Hair follicular keratinocyte (primary cell): Measurements from ENCODE around the gene CDH15. TPM values are rescaled to one million over a fixed set of nuclear protein-coding genes. Genes with fewer than 3 reads are reported as not detected.

Experiments used
- total RNA-seq: library from RNA; depleted of rRNA; stranded (reverse); fragments of >200 nt; gene quantifications from 2 replicates; pipeline ENCODE4 v1.2.3, GENCODE V29; 2015

Gene CDH15, protein sequence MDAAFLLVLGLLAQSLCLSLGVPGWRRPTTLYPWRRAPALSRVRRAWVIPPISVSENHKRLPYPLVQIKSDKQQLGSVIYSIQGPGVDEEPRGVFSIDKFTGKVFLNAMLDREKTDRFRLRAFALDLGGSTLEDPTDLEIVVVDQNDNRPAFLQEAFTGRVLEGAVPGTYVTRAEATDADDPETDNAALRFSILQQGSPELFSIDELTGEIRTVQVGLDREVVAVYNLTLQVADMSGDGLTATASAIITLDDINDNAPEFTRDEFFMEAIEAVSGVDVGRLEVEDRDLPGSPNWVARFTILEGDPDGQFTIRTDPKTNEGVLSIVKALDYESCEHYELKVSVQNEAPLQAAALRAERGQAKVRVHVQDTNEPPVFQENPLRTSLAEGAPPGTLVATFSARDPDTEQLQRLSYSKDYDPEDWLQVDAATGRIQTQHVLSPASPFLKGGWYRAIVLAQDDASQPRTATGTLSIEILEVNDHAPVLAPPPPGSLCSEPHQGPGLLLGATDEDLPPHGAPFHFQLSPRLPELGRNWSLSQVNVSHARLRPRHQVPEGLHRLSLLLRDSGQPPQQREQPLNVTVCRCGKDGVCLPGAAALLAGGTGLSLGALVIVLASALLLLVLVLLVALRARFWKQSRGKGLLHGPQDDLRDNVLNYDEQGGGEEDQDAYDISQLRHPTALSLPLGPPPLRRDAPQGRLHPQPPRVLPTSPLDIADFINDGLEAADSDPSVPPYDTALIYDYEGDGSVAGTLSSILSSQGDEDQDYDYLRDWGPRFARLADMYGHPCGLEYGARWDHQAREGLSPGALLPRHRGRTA
- 0.08 TPM in 1 of 2 replicates, not detected in the other for total RNA-seq

DNA sequence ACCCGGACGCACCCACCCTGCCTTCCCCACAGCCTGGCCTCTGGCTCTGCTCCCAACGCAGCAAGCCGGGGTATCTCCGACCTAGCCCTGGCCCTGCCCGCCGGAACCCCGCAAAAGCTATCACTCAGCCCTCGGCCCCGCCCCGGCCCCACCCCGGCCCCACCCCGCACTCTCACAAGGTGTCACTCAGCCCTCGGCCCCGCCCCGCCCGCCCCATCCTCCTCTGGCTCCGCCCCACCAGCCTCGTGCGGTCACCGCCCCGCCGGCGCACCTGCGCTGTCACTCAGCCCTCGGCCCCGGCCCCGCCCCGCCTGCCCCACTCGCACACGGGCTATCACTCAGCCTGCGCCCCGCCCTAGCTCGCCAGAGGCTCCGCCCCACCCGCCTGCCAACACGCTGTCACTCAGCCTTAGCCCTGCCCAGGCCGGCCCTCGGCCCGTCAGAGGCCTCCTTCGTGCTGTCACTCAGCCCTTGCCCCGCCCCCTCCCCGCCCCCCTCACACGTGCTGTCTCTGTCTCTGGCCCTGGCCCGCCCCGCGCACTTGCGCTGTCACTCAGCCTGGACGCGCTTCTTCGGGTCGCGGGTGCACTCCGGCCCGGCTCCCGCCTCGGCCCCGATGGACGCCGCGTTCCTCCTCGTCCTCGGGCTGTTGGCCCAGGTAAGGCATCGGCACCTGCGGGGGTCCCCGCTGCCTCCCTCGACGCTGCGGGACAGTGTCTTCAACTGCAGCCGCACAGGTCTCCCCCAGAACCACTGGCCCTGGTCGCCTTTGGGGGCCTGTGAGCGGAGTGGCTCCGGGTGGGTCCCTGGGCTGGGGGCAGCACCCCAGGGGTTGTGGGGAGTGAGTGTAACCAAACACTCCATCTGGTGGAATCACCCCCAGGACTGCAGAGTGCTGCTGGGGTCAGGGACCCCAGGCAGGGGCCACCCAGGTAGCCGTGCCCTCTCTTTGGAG, at the start of gene CDH15:
Gene CDH15, plus strand, starts transcription at position 533 of the 955 bp plus-strand sequence. Its CDS starts 84 bp downstream, at position 617.

DNA sequence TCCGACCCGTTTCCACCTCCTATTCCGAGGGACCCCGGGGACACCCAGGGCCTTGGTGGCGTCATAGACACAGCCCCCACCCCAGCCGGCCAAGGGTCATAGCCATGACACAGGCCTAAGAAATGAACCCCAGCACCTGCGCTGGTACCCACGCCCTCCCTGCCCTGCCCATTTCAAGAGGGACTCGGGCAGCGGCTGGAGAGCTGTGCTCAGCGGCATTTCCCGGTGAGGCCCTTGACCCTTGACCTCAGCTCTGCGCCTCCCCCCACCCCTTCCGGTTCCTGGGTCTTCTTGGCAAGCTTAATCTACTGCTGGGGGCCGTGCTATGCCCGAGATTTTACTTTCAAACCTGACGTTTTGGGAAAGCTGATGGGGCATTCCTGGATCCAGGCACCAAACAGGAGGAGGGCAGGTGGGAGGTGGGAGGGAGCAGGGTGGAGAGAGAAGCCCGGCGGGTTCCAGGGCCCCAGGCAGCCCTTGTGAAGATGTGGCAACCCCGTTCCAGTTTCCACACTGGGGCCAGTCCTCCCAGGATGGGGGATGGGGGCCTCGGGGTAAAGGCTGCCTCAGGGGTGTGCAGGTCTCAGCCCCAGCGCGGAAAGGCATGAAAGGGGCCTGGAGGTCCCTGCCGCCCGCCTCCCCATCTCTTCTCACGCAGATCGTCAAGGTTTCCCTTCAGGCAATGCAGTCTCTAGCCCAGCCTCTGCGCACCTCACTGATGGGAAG, 28.7 kb downstream of the CDH15 start, which contains the start of gene SLC22A31:
Gene SLC22A31, minus strand, starts transcription at position 414 of the 726 bp plus-strand sequence. Its CDS starts 36 bp downstream, at position 378.

DNA sequence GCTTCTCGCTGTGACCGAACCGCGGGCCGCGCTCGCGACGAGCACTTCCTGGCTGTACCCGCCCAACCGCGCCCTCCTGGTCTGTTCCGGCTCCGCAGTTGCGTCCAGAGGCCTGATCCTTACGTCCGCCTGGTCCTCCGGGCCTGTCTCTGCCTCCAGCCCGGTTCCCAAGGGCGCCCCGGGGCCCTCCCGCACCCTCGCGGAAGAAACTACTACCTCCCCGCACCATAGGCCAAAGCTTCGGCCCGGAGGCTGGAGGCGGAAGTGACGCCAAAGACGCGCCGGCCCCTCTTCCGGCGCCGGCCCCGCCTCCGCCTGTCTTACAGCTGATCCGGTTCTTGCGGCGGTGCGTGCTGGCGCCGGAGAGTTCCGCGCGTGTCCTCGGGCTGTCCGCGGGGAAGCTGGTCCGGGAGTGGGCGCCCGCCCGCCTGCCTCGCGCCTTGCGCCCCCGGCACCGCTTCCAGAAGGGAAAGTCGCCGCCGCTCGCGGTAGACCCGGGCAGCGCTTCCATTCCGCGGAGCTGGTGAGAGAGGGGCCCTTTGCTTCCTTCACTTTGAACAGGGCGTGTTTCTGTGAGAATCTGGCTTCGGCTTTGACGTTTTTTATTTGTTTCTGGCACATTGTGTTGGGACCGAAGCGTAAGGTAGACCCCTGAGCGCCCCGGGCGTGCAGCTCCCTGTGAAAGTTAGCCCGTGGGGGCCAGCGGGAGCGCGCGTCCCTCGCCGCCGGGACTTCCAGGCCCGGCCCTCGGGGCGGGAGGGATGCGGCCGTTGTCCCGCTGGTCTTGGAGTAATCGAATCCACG, 46.0 kb downstream of the CDH15 start, which contains the start of gene ZNF778:
Gene ZNF778, plus strand, starts transcription at position 316 of the 804 bp plus-strand sequence. CDS start 3,425 bp downstream, outside the sequence.

Other genes starting within 250 kb of the CDH15 start
- gene CBFA2T3, start 194.5 kb upstream of the CDH15 start, total RNA-seq: 0.11 and 0.23 TPM in 2 replicates
- 22.5 and 36.7 TPM in 2 replicates for gene ACSF3, start 77.9 kb upstream of the CDH15 start, total RNA-seq
- gene SLC22A31, start 28.8 kb downstream of the CDH15 start, total RNA-seq: 0.19 and 0.55 TPM in 2 replicates
- 7.0 and 8.4 TPM in 2 replicates for gene ZNF778, start 46.0 kb downstream of the CDH15 start, total RNA-seq